ENCODE data around the gene DNAJC5.

GRCh38 chr20:63961664-63962425 is 66.9 kb downstream of the DNAJC5 start:
- TF ChIP-seq, protein P1, sequence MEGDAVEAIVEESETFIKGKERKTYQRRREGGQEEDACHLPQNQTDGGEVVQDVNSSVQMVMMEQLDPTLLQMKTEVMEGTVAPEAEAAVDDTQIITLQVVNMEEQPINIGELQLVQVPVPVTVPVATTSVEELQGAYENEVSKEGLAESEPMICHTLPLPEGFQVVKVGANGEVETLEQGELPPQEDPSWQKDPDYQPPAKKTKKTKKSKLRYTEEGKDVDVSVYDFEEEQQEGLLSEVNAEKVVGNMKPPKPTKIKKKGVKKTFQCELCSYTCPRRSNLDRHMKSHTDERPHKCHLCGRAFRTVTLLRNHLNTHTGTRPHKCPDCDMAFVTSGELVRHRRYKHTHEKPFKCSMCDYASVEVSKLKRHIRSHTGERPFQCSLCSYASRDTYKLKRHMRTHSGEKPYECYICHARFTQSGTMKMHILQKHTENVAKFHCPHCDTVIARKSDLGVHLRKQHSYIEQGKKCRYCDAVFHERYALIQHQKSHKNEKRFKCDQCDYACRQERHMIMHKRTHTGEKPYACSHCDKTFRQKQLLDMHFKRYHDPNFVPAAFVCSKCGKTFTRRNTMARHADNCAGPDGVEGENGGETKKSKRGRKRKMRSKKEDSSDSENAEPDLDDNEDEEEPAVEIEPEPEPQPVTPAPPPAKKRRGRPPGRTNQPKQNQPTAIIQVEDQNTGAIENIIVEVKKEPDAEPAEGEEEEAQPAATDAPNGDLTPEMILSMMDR (IDR thresholded peaks at IDR 0.05) = no peak
- no peak for TF ChIP-seq EZH2 (IDR thresholded peaks at IDR 0.05; ENCODE audit: borderline replicate concordance, insufficient read depth, low read depth, low read length, poor library complexity, severe bottlenecking)

Measured in B cell (primary cell).